Fibroblast of villous mesenchyme (primary cell): ENCODE results near the gene CTDSPL2. TPM values are rescaled to one million over a fixed set of nuclear protein-coding genes. Genes with fewer than 3 reads are reported as not detected.
A peak's percentile ranks its signal among the peaks of the same experiment; 100 is the strongest.

Experiments
- DNase-seq: peaks from one replicate; pipeline ENCODE4 v3.0.0-alpha.2; 2010; ENCODE audit warnings: low read depth
- H3K4me3 ChIP-seq: 2 replicates; pipeline ENCODE4 v1.5.1; 2011; ENCODE audit warnings: low read depth, mild to moderate bottlenecking, low read length
- CTCF ChIP-seq: IDR thresholded peaks from 2 replicates; pipeline ENCODE4 v1.5.1; 2012; ENCODE audit warnings: low read depth, mild to moderate bottlenecking, low read length; ENCODE audit not compliant: insufficient read depth
- total RNA-seq: library from RNA; depleted of rRNA; stranded (reverse); fragments of >200 nt; gene quantifications from 2 replicates; pipeline ENCODE4 v1.2.3, GENCODE V29; 2012

The CTDSPL2 gene
- total RNA-seq, 1 donor = 57.9 TPM

- H3K4me3 ChIP-seq = no peak overlapping the region
- TF ChIP-seq CTCF = no peak
- DNase-seq = no peak
These were observed 13.4 kb upstream of the CTDSPL2 start for GRCh38 chr15:44414001-44414400.

- no peak for TF ChIP-seq CTCF
- peak overlapping the region; percentile 87 for H3K4me3 ChIP-seq
- DNase-seq = peak; percentile 82
These were observed 611 bp downstream of the CTDSPL2 start for GRCh38 chr15:44427756-44428724.

GRCh38 chr15:44435893-44436667, 8.7 kb downstream of the CTDSPL2 start:
- DNase-seq = peak; percentile 10
- no peak overlapping the region for H3K4me3 ChIP-seq
- no peak for TF ChIP-seq CTCF

- DNase-seq = no peak
- H3K4me3 ChIP-seq = no peak overlapping the region
- no peak for TF ChIP-seq CTCF
These were observed 11.0 kb downstream of the CTDSPL2 start for GRCh38 chr15:44438402-44438801.

GRCh38 chr15:44441095-44441501, 13.7 kb downstream of the CTDSPL2 start:
- no peak for TF ChIP-seq CTCF
- DNase-seq = no peak
- no peak overlapping the region for H3K4me3 ChIP-seq

GRCh38 chr15:44443515-44443914, 16.1 kb downstream of the CTDSPL2 start:
- no peak for DNase-seq
- no peak for TF ChIP-seq CTCF
- H3K4me3 ChIP-seq = no peak overlapping the region
